ENCODE measurements around the gene PC. TPM values are rescaled to one million over a fixed set of nuclear protein-coding genes. Genes with fewer than 3 reads are reported as not detected.
A peak's percentile ranks its signal among the peaks of the same experiment; 100 is the strongest.

Gene PC
- total RNA-seq, 2 experiments from 2014 or later, result 8.8 to 10.1 TPM

DNA sequence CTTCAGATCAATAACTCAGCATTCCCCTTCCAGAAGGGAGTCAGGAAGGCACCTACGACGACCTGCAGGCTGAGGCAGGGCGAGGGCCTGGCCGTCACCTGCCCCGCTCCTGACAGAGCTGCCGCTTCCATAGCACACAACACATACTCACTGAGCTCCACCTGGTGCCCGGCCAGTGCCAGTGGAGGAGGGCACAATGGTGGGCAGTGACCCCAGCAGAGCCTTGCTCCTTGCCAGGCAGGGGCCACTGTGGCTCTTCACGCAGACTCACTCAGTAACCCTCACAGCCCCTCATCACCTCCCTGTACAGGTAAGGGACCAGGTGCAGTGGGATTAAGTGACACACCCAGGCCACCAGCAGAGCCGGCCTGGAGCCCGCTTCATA is 76.7 kb downstream of the PC start:
- Mint-ChIP-seq H3K9me3 (no peaks in the 10 kb centered on the region), H3K27ac (no peak overlapping the region), H3K4me1 (peaks cover 13% of the 10 kb centered on the region), H3K36me3 (ENCODE audit: low read depth) (no peaks in the 10 kb centered on the region), H3K4me3 (no peak overlapping the region), H3K27me3 (no peaks in the 10 kb centered on the region)
- ChIA-PET POLR2A (no interaction called here), CTCF (interaction anchor here (0.5 to 1.3 kb wide), 4 partner anchors 54 to 443 kb away, joined by 3 to 6 read pairs (median 4); partner anchors contain the start of gene MRPL11)
- no peak for DNase-seq

DNA sequence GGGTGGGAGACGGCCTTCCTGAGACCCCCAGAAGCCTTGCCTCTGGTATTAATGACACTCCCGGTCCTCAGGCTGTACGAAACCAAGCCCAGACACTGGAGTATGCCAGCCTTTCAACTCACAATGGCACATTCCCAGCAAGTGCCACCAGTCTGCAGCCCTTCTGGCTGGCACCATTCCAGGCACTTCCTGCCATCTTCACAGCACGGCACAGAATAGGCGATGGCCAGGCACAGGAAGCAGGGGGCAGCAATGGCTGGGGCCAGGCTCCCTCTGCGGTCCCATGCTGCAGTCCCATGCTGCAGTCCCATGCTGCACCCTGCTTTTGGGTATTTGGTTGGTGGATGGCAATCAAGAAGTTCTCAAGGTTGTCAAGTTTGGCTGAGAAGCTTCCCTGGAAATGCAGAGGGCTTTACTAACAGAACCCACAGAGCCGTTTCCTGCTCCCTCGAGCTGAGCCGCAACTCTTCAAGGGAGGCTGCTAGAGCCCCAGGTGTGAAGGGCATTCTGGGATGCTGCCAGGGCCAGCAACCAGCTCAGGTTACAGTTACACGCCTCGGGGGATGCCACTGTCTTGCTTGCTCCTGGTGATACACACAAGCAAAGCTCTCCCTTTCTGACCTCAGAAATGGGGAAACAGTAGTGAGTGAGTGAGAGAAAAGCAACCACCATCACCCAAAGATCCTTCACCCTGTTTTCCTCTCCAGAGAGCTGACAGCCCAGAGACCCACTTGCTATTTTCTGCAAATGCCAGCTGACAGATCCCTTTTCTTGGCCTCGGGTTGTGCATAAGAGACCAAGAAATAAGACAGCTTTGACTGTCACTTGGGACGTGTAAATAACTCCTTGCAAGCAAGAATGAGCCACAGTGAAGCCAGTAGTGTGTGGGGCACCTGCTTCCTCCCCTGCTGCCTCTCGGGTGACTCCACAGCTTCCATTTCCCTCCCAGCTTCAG is 77.4 kb downstream of the PC start:
- no peak overlapping the region for H3K27ac Mint-ChIP-seq
- no peaks in the 10 kb centered on the region for H3K36me3 Mint-ChIP-seq (ENCODE audit: low read depth)
- H3K4me1 Mint-ChIP-seq, result peaks cover 13% of the 10 kb centered on the region
- no peak for DNase-seq
- no peaks in the 10 kb centered on the region for H3K9me3 Mint-ChIP-seq
- H3K4me3 Mint-ChIP-seq, result no peak overlapping the region
- CTCF ChIA-PET, result interaction anchor here (0.8 to 1.3 kb wide), 3 partner anchors 55 to 442 kb away, joined by 3 to 4 read pairs (median 4); partner anchors contain the start of gene MRPL11
- POLR2A ChIA-PET, result no interaction called here
- H3K27me3 Mint-ChIP-seq, result no peaks in the 10 kb centered on the region

DNA sequence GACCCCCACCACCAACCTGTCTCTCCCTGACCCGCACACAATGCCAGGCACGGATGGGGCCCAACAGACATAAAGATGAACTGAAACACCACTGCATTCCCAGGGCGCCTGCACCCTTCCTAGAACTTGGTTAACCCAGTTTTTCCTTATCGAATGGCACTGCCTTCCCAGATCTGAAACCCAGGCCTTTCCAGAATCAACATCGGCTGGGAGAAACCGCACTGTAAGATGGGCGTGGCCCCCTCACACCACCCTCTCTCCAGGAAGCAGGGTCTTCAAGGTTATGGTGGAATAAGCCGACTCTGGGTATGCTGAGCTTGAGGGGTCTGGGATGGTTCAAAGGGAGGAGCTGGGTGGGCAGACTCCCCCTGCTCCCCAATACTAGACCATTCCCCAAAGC is 78.2 kb downstream of the PC start:
- H3K27ac Mint-ChIP-seq, result no peak overlapping the region
- POLR2A ChIA-PET, result no interaction called here
- H3K9me3 Mint-ChIP-seq, result no peaks in the 10 kb centered on the region
- no peaks in the 10 kb centered on the region for H3K36me3 Mint-ChIP-seq (ENCODE audit: low read depth)
- H3K4me1 Mint-ChIP-seq, result peaks cover 13% of the 10 kb centered on the region
- H3K27me3 Mint-ChIP-seq, result no peaks in the 10 kb centered on the region
- CTCF ChIA-PET, result interaction anchor here (0.6 to 1.3 kb wide), 2 partner anchors 55 to 89 kb away, joined by 3 to 4 read pairs; no protein-coding TSS in a partner anchor
- H3K4me3 Mint-ChIP-seq, result no peak overlapping the region
- no peak for DNase-seq

DNA sequence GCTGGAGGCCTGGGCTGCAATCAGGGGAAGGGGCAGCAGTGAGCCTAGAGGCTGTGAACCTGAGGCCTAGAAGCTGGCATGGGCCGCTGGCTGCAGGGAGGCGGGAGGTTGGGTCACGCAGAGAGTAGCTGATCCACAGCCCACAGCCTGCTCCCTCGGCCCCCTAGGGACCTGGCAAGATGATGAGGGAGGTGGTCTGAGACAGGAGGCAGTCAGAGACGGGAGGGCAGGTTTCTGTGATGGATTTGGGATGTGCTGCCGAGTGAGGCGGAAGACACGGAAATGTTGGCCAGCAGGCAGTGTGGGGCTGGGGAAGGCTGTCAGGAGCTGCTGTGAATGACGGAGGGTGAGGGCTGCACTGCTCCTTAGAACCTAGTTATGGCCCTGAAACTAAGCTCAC is 78.6 kb downstream of the PC start:
- peaks cover 13% of the 10 kb centered on the region for H3K4me1 Mint-ChIP-seq
- no peaks in the 10 kb centered on the region for H3K9me3 Mint-ChIP-seq
- DNase-seq, result no peak
- H3K27ac Mint-ChIP-seq, result no peak overlapping the region
- no peaks in the 10 kb centered on the region for H3K36me3 Mint-ChIP-seq (ENCODE audit: low read depth)
- no peaks in the 10 kb centered on the region for H3K27me3 Mint-ChIP-seq
- CTCF ChIA-PET, result interaction anchor here (0.6 kb wide), 1 partner anchor 88 kb away, joined by 3 read pairs; no protein-coding TSS in a partner anchor
- H3K4me3 Mint-ChIP-seq, result no peak overlapping the region
- POLR2A ChIA-PET, result no interaction called here

DNA sequence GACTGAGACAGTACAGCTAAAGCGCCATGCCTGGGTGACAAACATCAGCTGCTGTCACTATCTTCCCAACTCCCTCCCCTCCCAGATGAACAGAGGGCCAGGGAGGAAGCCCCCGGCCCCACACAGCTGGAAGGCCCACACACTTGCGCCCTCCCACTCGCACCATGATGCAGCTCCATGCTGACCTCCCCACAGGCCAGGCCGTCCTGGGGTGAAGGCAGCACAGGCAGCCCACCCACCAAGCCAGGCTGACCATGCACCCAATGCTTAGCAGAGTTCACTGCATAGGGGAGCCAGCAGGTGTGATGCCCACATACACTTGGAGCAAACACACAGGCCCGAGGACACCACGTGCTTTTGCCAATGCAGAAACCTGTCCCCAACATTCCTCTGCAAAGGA is 79.2 kb downstream of the PC start:
- no peak for DNase-seq
- H3K4me3 Mint-ChIP-seq, result no peak overlapping the region
- POLR2A ChIA-PET, result no interaction called here
- H3K36me3 Mint-ChIP-seq (ENCODE audit: low read depth), result no peaks in the 10 kb centered on the region
- no peak overlapping the region for H3K27ac Mint-ChIP-seq
- peaks cover 3% of the 10 kb centered on the region for H3K27me3 Mint-ChIP-seq
- CTCF ChIA-PET, result interaction anchor here (0.5 kb wide), 1 partner anchor 219 kb away, joined by 3 read pairs; no protein-coding TSS in a partner anchor
- peaks cover 13% of the 10 kb centered on the region for H3K4me1 Mint-ChIP-seq
- no peaks in the 10 kb centered on the region for H3K9me3 Mint-ChIP-seq

DNA sequence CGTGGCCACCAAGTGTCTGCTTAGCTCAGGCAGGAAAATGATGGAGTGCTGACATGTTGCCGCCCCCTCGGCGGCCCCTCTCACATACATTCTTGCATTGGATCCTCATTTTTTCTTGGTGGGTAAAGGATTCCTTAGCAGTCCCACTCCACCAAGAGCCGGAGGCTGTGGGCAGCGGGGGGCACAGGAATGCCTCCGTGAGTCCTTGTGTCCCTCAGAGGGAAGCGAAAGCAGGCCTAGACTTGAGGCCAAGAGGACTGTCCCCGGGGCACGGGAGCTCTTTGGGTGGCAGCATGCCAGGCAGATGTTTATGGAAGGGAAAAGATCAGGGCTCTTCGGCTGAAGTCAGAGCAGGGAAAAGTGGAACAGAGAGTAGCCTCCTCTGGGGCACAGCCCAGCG is 79.7 kb downstream of the PC start:
- no peak overlapping the region for H3K4me3 Mint-ChIP-seq
- no peaks in the 10 kb centered on the region for H3K9me3 Mint-ChIP-seq
- no peaks in the 10 kb centered on the region for H3K36me3 Mint-ChIP-seq (ENCODE audit: low read depth)
- peaks cover 13% of the 10 kb centered on the region for H3K4me1 Mint-ChIP-seq
- H3K27me3 Mint-ChIP-seq, result peaks cover 3% of the 10 kb centered on the region
- no peak overlapping the region for H3K27ac Mint-ChIP-seq
- no peak for DNase-seq
- CTCF ChIA-PET, result interaction anchor here (0.5 kb wide), 1 partner anchor 220 kb away, joined by 3 read pairs; no protein-coding TSS in a partner anchor
- POLR2A ChIA-PET, result no interaction called here

DNA sequence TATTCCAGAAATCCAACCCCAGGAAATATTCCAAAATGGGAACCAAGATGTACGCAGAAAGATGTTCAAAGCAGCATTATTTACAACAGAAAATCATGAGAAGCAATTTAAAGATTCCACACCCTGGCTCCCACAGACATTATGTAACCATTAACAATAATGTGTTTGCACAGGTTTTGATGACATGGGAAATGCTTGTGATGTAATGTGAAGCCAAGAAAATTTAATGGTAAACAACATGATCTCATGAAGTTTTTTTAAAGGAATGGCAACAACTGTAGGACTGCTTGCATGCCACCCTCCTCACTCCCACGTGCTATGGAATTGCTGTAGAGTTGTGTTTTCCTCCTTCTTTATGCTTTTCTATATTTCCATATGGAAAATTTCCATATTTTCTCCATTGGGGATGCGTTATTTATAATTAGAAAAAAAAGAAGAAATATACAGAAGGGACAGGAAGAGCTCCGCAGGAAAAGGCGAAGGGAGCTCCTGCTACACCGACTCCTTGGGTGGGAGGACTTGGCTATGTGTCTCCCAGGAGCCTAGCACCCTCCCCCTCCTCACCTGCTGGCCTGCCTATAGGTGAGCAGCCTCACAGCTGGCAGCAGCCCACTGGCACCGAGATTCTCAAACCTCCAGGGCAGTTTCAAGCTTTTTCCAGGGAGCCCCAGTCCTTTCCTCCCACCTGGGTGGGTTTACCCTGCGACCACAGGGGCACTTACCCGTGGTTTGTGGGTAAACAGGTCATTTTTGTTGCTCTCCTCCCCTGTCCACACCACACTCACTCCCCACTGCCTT is 80.4 kb downstream of the PC start:
- Mint-ChIP-seq H3K36me3 (ENCODE audit: low read depth) (no peaks in the 10 kb centered on the region), H3K4me3 (no peak overlapping the region), H3K27me3 (peaks cover 3% of the 10 kb centered on the region), H3K9me3 (no peaks in the 10 kb centered on the region), H3K4me1 (peaks cover 13% of the 10 kb centered on the region), H3K27ac (no peak overlapping the region)
- no peak for DNase-seq
- CTCF ChIA-PET, result no interaction called here
- POLR2A ChIA-PET, result no interaction called here

DNA sequence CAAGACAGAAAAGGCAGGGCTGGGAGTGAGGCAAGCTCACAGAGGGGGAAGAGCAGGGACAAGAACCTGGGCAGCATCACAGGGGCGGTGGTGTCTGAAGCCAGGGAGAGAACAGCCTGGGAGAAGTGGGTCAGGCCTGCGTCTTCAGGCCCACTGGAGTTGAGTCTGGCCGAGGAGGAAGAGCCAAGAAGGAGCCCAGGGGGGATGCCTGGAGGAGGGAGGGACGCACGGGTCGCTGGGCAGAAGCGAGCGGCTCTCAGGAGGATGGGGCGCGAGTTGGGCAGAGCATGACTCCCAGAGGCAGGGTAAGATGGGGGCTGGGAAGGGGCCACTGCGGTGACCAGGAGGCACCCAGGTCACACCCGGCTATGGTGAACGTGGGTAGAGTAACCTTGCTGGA is 82.8 kb downstream of the PC start:
- ChIA-PET CTCF (no interaction called here), POLR2A (no interaction called here)
- no peak overlapping the region for H3K4me3 Mint-ChIP-seq
- H3K36me3 Mint-ChIP-seq (ENCODE audit: low read depth), result no peaks in the 10 kb centered on the region
- no peak overlapping the region for H3K27ac Mint-ChIP-seq
- DNase-seq, result no peak
- H3K9me3 Mint-ChIP-seq, result no peaks in the 10 kb centered on the region
- H3K27me3 Mint-ChIP-seq, result peaks cover 3% of the 10 kb centered on the region
- peaks cover 5% of the 10 kb centered on the region for H3K4me1 Mint-ChIP-seq

DNA sequence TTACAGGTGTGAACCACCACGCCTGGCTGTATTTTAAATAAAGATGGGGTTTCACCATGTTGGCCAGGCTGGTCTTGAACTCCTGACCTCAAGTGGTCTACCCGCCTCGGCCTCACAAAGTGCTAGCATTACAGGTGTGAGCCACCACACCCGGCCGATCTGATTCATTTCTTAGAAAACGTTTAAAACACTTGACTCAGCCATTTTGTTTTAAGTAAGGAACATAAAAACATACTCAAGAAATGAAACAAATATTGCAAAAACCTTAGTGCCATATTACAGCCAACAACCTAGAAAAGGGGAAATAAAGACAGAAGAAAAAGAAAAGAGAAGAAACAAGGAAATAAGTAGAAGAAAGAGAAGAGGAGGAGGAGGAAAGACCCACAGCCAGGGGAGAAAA is 84.0 kb downstream of the PC start:
- H3K27me3 Mint-ChIP-seq, result peaks cover 3% of the 10 kb centered on the region
- ChIA-PET POLR2A (no interaction called here), CTCF (no interaction called here)
- DNase-seq, result no peak
- no peaks in the 10 kb centered on the region for H3K9me3 Mint-ChIP-seq
- H3K27ac Mint-ChIP-seq, result peak overlapping the region; percentile 52
- no peaks in the 10 kb centered on the region for H3K36me3 Mint-ChIP-seq (ENCODE audit: low read depth)
- peaks cover 5% of the 10 kb centered on the region for H3K4me1 Mint-ChIP-seq
- H3K4me3 Mint-ChIP-seq, result no peak overlapping the region

DNA sequence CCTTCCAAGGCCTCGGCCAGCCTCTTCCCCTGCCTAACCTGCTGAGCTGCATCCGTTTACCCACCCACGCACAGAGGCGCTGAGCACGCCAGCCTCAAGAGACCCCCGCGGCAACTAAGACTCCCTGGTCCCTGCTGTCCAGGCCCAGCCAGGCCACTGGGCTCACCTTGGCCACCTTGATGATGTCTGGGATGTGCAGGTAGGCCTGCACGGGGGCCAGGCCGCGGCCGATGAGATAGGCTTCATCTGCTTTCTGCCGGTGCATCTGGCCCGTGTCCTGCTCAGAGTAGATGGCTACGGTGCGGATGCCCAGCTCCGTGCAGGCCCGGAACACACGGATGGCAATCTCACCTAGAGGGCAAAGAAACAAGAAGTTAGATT is 86.7 kb downstream of the PC start:
- H3K9me3 Mint-ChIP-seq, result no peaks in the 10 kb centered on the region
- no peaks in the 10 kb centered on the region for H3K36me3 Mint-ChIP-seq (ENCODE audit: low read depth)
- H3K27me3 Mint-ChIP-seq, result peaks cover 3% of the 10 kb centered on the region
- no peak overlapping the region for H3K4me3 Mint-ChIP-seq
- ChIA-PET POLR2A (no interaction called here), CTCF (no interaction called here)
- H3K27ac Mint-ChIP-seq, result no peak overlapping the region
- peaks cover 12% of the 10 kb centered on the region for H3K4me1 Mint-ChIP-seq
- no peak for DNase-seq

DNA sequence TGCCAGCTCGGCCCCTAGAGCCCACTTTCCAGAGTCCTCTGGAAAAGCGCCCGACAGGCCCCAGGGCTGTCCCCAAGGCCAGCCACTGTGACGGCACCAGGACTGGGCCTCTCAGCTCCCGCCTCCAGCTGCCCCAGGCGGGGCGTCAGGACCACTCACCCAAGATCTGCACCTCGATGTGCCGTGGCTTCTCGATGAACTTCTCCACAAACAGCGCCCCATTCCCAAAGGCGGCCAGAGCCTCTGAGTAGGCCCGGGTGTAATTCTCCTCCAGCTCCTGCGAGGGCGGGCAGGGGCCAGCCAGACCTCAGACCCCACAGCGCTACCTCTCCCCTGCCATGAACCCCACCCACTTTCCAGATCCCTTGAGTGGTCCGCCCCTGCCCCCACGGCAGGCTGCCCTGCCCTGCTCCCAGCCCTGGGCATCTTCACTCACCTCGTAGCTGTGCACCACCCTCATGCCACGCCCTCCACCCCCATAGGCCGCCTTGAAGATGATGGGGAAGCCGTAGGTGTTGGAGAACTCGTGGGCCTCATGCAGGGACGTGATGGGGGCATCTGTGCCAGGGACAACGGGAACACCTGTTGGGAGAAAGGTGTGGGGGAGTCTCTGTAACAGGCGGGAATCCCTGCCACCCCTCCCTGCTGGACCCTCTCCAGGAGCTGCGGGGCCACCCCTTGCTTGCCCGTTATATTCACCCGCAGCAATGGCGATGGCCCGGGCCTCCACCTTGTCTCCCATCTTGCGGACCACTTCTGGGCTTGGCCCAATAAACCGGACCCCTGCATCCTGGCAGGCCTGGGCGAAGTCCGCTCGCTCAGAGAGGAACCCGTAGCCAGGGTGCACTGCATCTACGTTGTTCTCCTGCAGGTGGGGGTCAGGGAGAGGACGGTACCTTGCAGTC is 87.3 kb downstream of the PC start:
- CTCF ChIA-PET, result interaction anchor here (0.9 kb wide), 1 partner anchor 27 kb away, joined by 4 read pairs; the partner anchor contains the start of gene RCE1
- no peak for DNase-seq
- POLR2A ChIA-PET, result no interaction called here
- peaks cover 12% of the 10 kb centered on the region for H3K4me1 Mint-ChIP-seq
- H3K27ac Mint-ChIP-seq, result no peak overlapping the region
- H3K36me3 Mint-ChIP-seq (ENCODE audit: low read depth), result no peaks in the 10 kb centered on the region
- H3K9me3 Mint-ChIP-seq, result no peaks in the 10 kb centered on the region
- no peak overlapping the region for H3K4me3 Mint-ChIP-seq
- peaks cover 3% of the 10 kb centered on the region for H3K27me3 Mint-ChIP-seq

DNA sequence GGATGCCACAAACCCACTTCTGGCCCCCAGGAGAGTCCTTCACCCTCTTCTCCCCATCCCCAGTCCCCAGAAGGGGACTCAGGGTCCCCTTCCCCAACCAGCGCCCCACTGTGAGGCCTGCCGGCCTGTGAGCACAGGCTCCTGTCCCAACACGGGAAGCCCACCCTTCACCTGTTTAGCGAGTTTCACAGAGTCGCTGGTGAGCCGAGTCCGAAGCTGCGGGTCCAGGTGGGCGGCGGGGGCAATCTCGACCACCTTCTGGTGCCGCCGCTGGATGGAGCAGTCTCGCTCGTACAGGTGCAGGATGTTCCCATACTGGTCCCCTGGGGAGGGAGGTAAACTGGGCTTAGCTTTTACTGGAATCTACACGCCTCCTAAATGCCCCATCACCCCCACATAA is 88.1 kb downstream of the PC start:
- ChIA-PET POLR2A (no interaction called here), CTCF (interaction anchor here (0.9 kb wide), 1 partner anchor 27 kb away, joined by 4 read pairs; the partner anchor contains the start of gene RCE1)
- Mint-ChIP-seq H3K27me3 (peaks cover 3% of the 10 kb centered on the region), H3K4me1 (peaks cover 12% of the 10 kb centered on the region), H3K4me3 (no peak overlapping the region), H3K36me3 (ENCODE audit: low read depth) (no peaks in the 10 kb centered on the region), H3K27ac (no peak overlapping the region), H3K9me3 (no peaks in the 10 kb centered on the region)
- no peak for DNase-seq
